Measurements from ENCODE around the gene SUSD2.
"Not testable (repeated sequence)": the region's sequence is repeated elsewhere in the genome, so short reads cannot be mapped to it uniquely, and the experiment has no call there.

The SUSD2 gene

GRCh38 chr22:24181088-24181995 is at the start of gene SUSD2:
TSS of gene SUSD2 (plus strand) at chr22:24181487. CDS start at chr22:24181520, 33 bp downstream.
- DNase-seq, result no peak

- peak; percentile 68 for DNase-seq
Measured at GRCh38 chr22:24133187-24133965, 47.9 kb upstream of the SUSD2 start.

- DNase-seq, result peak; percentile 87
Measured at GRCh38 chr22:24134090-24134846, 47.0 kb upstream of the SUSD2 start.

GRCh38 chr22:24136533-24136932 is 44.8 kb upstream of the SUSD2 start:
- not testable (repeated sequence) for DNase-seq

GRCh38 chr22:24137595-24137994 is 43.7 kb upstream of the SUSD2 start:
- DNase-seq, result no peak

- no peak for DNase-seq
Measured at GRCh38 chr22:24138649-24139420, 42.5 kb upstream of the SUSD2 start.

- no peak for DNase-seq
Measured at GRCh38 chr22:24140357-24140756, 40.9 kb upstream of the SUSD2 start.

GRCh38 chr22:24141586-24141985 is 39.7 kb upstream of the SUSD2 start:
- DNase-seq, result no peak

GRCh38 chr22:24142241-24142640 is 39.0 kb upstream of the SUSD2 start:
- no peak for DNase-seq

GRCh38 chr22:24142831-24143230 is 38.5 kb upstream of the SUSD2 start:
- no peak for DNase-seq

- DNase-seq, result no peak
Measured at GRCh38 chr22:24144056-24144777, 37.1 kb upstream of the SUSD2 start.

GRCh38 chr22:24144778-24145085 is 36.6 kb upstream of the SUSD2 start:
- no peak for DNase-seq

- no peak for DNase-seq
Measured at GRCh38 chr22:24145446-24146193, 35.7 kb upstream of the SUSD2 start.

- no peak for DNase-seq
Measured at GRCh38 chr22:24146194-24146616, 35.1 kb upstream of the SUSD2 start.

GRCh38 chr22:24146791-24147353 is 34.4 kb upstream of the SUSD2 start:
- DNase-seq, result no peak

- no peak for DNase-seq
Measured at GRCh38 chr22:24147666-24148065, 33.6 kb upstream of the SUSD2 start.

- DNase-seq, result no peak
Measured at GRCh38 chr22:24148266-24149197, 32.8 kb upstream of the SUSD2 start.

- no peak for DNase-seq
Measured at GRCh38 chr22:24149198-24149590, 32.1 kb upstream of the SUSD2 start.

- DNase-seq, result no peak
Measured at GRCh38 chr22:24153353-24153752, 27.9 kb upstream of the SUSD2 start.

GRCh38 chr22:24153959-24154358 is 27.3 kb upstream of the SUSD2 start:
- no peak for DNase-seq

Measured in activated CD8-positive, alpha-beta memory T cell treated with anti-CD3 and anti-CD28 coated beads for 24 hours (primary cell).